Measurements from ENCODE around the gene KCNH5.

The KCNH5 gene

GRCh38 chr14:63026491-63026890 lies 18.8 kb downstream of the KCNH5 start:
- H2AK5ac ChIP-seq (ENCODE audit: low read length) = no peak overlapping the region
- no peak overlapping the region for H3K4ac ChIP-seq (ENCODE audit: low read depth, low read length)
- H3K4me1 ChIP-seq (ENCODE audit: control insufficient read depth, low read depth, low read length) = no peaks in the 10 kb centered on the region
- H2BK15ac ChIP-seq (replicated peaks; ENCODE audit: low read depth) = no peak overlapping the region
- no peak overlapping the region for H3K9ac ChIP-seq (ENCODE audit: low read length)
- H4K5ac ChIP-seq (ENCODE audit: low read length) = no peak overlapping the region
- H3K79me2 ChIP-seq (ENCODE audit: control insufficient read depth, insufficient read depth, low read length) = no peaks in the 10 kb centered on the region
- no peak overlapping the region for H2BK120ac ChIP-seq (ENCODE audit: low read depth, low read length)
- no peaks in the 10 kb centered on the region for H3K79me1 ChIP-seq (ENCODE audit: low read length)
- no peaks in the 10 kb centered on the region for H3K27me3 ChIP-seq (ENCODE audit: insufficient read depth, low read length, poor library complexity)
- H2BK5ac ChIP-seq (ENCODE audit: low read length) = no peak overlapping the region
- no peak for DNase-seq
- no peak overlapping the region for H3K23ac ChIP-seq (ENCODE audit: low read length)
- no peak overlapping the region for H3K18ac ChIP-seq (ENCODE audit: low read length)
- no peak overlapping the region for H3K4me2 ChIP-seq (ENCODE audit: low read length)
- H3K27ac ChIP-seq (ENCODE audit: low read depth, low read length) = no peak overlapping the region
- H3K56ac ChIP-seq (ENCODE audit: low read length) = no peak overlapping the region
- no peak overlapping the region for H4K8ac ChIP-seq (ENCODE audit: low read depth, low read length)
- WGBS (ENCODE audit: extremely low coverage, insufficient coverage, low lambda C conversion rate) = no CpG with 5 or more reads among the region's 2 CpGs
- H3K36me3 ChIP-seq (ENCODE audit: control insufficient read depth, insufficient read depth, low read length) = no peaks in the 10 kb centered on the region
- H3K4me3 ChIP-seq (ENCODE audit: low read length) = no peak overlapping the region

GRCh38 chr14:63014621-63015020 lies 30.6 kb downstream of the KCNH5 start:
- Histone ChIP-seq H3K4me1 (ENCODE audit: control insufficient read depth, low read depth, low read length) (no peaks in the 10 kb centered on the region), H3K79me1 (ENCODE audit: low read length) (no peaks in the 10 kb centered on the region), H3K36me3 (ENCODE audit: control insufficient read depth, insufficient read depth, low read length) (no peaks in the 10 kb centered on the region), H4K8ac (ENCODE audit: low read depth, low read length) (no peak overlapping the region), H3K9ac (ENCODE audit: low read length) (no peak overlapping the region), H2BK5ac (ENCODE audit: low read length) (no peak overlapping the region), H4K5ac (ENCODE audit: low read length) (no peak overlapping the region), H3K4me2 (ENCODE audit: low read length) (no peak overlapping the region), H3K27ac (ENCODE audit: low read depth, low read length) (no peak overlapping the region), H3K27me3 (ENCODE audit: insufficient read depth, low read length, poor library complexity) (no peaks in the 10 kb centered on the region), H3K18ac (ENCODE audit: low read length) (no peak overlapping the region), H3K23ac (ENCODE audit: low read length) (no peak overlapping the region), H3K4ac (ENCODE audit: low read depth, low read length) (no peak overlapping the region), H2BK15ac (replicated peaks; ENCODE audit: low read depth) (no peak overlapping the region), H3K56ac (ENCODE audit: low read length) (no peak overlapping the region), H2AK5ac (ENCODE audit: low read length) (no peak overlapping the region), H3K79me2 (ENCODE audit: control insufficient read depth, insufficient read depth, low read length) (no peaks in the 10 kb centered on the region), H3K4me3 (ENCODE audit: low read length) (no peak overlapping the region), H2BK120ac (ENCODE audit: low read depth, low read length) (no peak overlapping the region)
- no CpG with 5 or more reads among the region's 4 CpGs for WGBS (ENCODE audit: extremely low coverage, insufficient coverage, low lambda C conversion rate)
- no peak for DNase-seq

- H3K36me3 ChIP-seq (ENCODE audit: control insufficient read depth, insufficient read depth, low read length) = no peaks in the 10 kb centered on the region
- no peaks in the 10 kb centered on the region for H3K79me2 ChIP-seq (ENCODE audit: control insufficient read depth, insufficient read depth, low read length)
- no peak overlapping the region for H3K4ac ChIP-seq (ENCODE audit: low read depth, low read length)
- H3K9ac ChIP-seq (ENCODE audit: low read length) = no peak overlapping the region
- H3K27me3 ChIP-seq (ENCODE audit: insufficient read depth, low read length, poor library complexity) = no peaks in the 10 kb centered on the region
- H2AK5ac ChIP-seq (ENCODE audit: low read length) = no peak overlapping the region
- no peak overlapping the region for H3K23ac ChIP-seq (ENCODE audit: low read length)
- H2BK5ac ChIP-seq (ENCODE audit: low read length) = no peak overlapping the region
- H3K18ac ChIP-seq (ENCODE audit: low read length) = no peak overlapping the region
- H3K27ac ChIP-seq (ENCODE audit: low read depth, low read length) = no peak overlapping the region
- no peak overlapping the region for H2BK120ac ChIP-seq (ENCODE audit: low read depth, low read length)
- no peak overlapping the region for H2BK15ac ChIP-seq (replicated peaks; ENCODE audit: low read depth)
- H3K56ac ChIP-seq (ENCODE audit: low read length) = no peak overlapping the region
- no CpG with 5 or more reads among the region's 3 CpGs for WGBS (ENCODE audit: extremely low coverage, insufficient coverage, low lambda C conversion rate)
- H3K4me1 ChIP-seq (ENCODE audit: control insufficient read depth, low read depth, low read length) = no peaks in the 10 kb centered on the region
- no peaks in the 10 kb centered on the region for H3K79me1 ChIP-seq (ENCODE audit: low read length)
- no peak for DNase-seq
- no peak overlapping the region for H3K4me2 ChIP-seq (ENCODE audit: low read length)
- no peak overlapping the region for H3K4me3 ChIP-seq (ENCODE audit: low read length)
- H4K8ac ChIP-seq (ENCODE audit: low read depth, low read length) = no peak overlapping the region
- no peak overlapping the region for H4K5ac ChIP-seq (ENCODE audit: low read length)
Measured at GRCh38 chr14:63012171-63012570, 33.1 kb downstream of the KCNH5 start.

- Histone ChIP-seq H3K9ac (ENCODE audit: low read length) (no peak overlapping the region), H2BK5ac (ENCODE audit: low read length) (no peak overlapping the region), H3K4me1 (ENCODE audit: control insufficient read depth, low read depth, low read length) (no peaks in the 10 kb centered on the region), H3K4me2 (ENCODE audit: low read length) (no peak overlapping the region), H2BK15ac (replicated peaks; ENCODE audit: low read depth) (no peak overlapping the region), H4K5ac (ENCODE audit: low read length) (no peak overlapping the region), H3K56ac (ENCODE audit: low read length) (no peak overlapping the region), H3K36me3 (ENCODE audit: control insufficient read depth, insufficient read depth, low read length) (no peaks in the 10 kb centered on the region), H3K18ac (ENCODE audit: low read length) (no peak overlapping the region), H4K8ac (ENCODE audit: low read depth, low read length) (no peak overlapping the region), H3K4ac (ENCODE audit: low read depth, low read length) (no peak overlapping the region), H2AK5ac (ENCODE audit: low read length) (no peak overlapping the region), H3K4me3 (ENCODE audit: low read length) (no peak overlapping the region), H3K27me3 (ENCODE audit: insufficient read depth, low read length, poor library complexity) (no peaks in the 10 kb centered on the region), H3K27ac (ENCODE audit: low read depth, low read length) (no peak overlapping the region), H3K79me2 (ENCODE audit: control insufficient read depth, insufficient read depth, low read length) (no peaks in the 10 kb centered on the region), H3K23ac (ENCODE audit: low read length) (no peak overlapping the region), H3K79me1 (ENCODE audit: low read length) (no peaks in the 10 kb centered on the region), H2BK120ac (ENCODE audit: low read depth, low read length) (no peak overlapping the region)
- WGBS (ENCODE audit: extremely low coverage, insufficient coverage, low lambda C conversion rate) = no CpG with 5 or more reads among the region's 2 CpGs
- no peak for DNase-seq
Measured at GRCh38 chr14:63011623-63012022, 33.6 kb downstream of the KCNH5 start.

GRCh38 chr14:63009495-63009894 lies 35.8 kb downstream of the KCNH5 start:
- no peak overlapping the region for H2AK5ac ChIP-seq (ENCODE audit: low read length)
- H4K5ac ChIP-seq (ENCODE audit: low read length) = no peak overlapping the region
- H3K4ac ChIP-seq (ENCODE audit: low read depth, low read length) = no peak overlapping the region
- no peaks in the 10 kb centered on the region for H3K36me3 ChIP-seq (ENCODE audit: control insufficient read depth, insufficient read depth, low read length)
- no peak overlapping the region for H4K8ac ChIP-seq (ENCODE audit: low read depth, low read length)
- H3K4me2 ChIP-seq (ENCODE audit: low read length) = no peak overlapping the region
- H2BK120ac ChIP-seq (ENCODE audit: low read depth, low read length) = no peak overlapping the region
- H3K79me2 ChIP-seq (ENCODE audit: control insufficient read depth, insufficient read depth, low read length) = no peaks in the 10 kb centered on the region
- H3K23ac ChIP-seq (ENCODE audit: low read length) = no peak overlapping the region
- H3K27me3 ChIP-seq (ENCODE audit: insufficient read depth, low read length, poor library complexity) = no peaks in the 10 kb centered on the region
- no peak overlapping the region for H2BK15ac ChIP-seq (replicated peaks; ENCODE audit: low read depth)
- WGBS (ENCODE audit: extremely low coverage, insufficient coverage, low lambda C conversion rate) = no CpG with 5 or more reads among the region's 2 CpGs
- H3K9ac ChIP-seq (ENCODE audit: low read length) = no peak overlapping the region
- no peak overlapping the region for H3K18ac ChIP-seq (ENCODE audit: low read length)
- H3K27ac ChIP-seq (ENCODE audit: low read depth, low read length) = no peak overlapping the region
- H3K79me1 ChIP-seq (ENCODE audit: low read length) = no peaks in the 10 kb centered on the region
- no peak overlapping the region for H3K4me3 ChIP-seq (ENCODE audit: low read length)
- no peaks in the 10 kb centered on the region for H3K4me1 ChIP-seq (ENCODE audit: control insufficient read depth, low read depth, low read length)
- no peak overlapping the region for H3K56ac ChIP-seq (ENCODE audit: low read length)
- DNase-seq = no peak
- no peak overlapping the region for H2BK5ac ChIP-seq (ENCODE audit: low read length)

GRCh38 chr14:63006531-63006930 lies 38.7 kb downstream of the KCNH5 start:
- Histone ChIP-seq H3K18ac (ENCODE audit: low read length) (no peak overlapping the region), H3K36me3 (ENCODE audit: control insufficient read depth, insufficient read depth, low read length) (no peaks in the 10 kb centered on the region), H2AK5ac (ENCODE audit: low read length) (no peak overlapping the region), H3K4me2 (ENCODE audit: low read length) (no peak overlapping the region), H3K79me1 (ENCODE audit: low read length) (no peaks in the 10 kb centered on the region), H2BK120ac (ENCODE audit: low read depth, low read length) (no peak overlapping the region), H3K23ac (ENCODE audit: low read length) (no peak overlapping the region), H2BK5ac (ENCODE audit: low read length) (no peak overlapping the region), H3K4me1 (ENCODE audit: control insufficient read depth, low read depth, low read length) (no peaks in the 10 kb centered on the region), H3K56ac (ENCODE audit: low read length) (no peak overlapping the region), H2BK15ac (replicated peaks; ENCODE audit: low read depth) (no peak overlapping the region), H3K4ac (ENCODE audit: low read depth, low read length) (no peak overlapping the region), H3K27ac (ENCODE audit: low read depth, low read length) (no peak overlapping the region), H3K4me3 (ENCODE audit: low read length) (no peak overlapping the region), H4K8ac (ENCODE audit: low read depth, low read length) (no peak overlapping the region), H3K27me3 (ENCODE audit: insufficient read depth, low read length, poor library complexity) (no peaks in the 10 kb centered on the region), H4K5ac (ENCODE audit: low read length) (no peak overlapping the region), H3K9ac (ENCODE audit: low read length) (no peak overlapping the region), H3K79me2 (ENCODE audit: control insufficient read depth, insufficient read depth, low read length) (no peaks in the 10 kb centered on the region)
- WGBS (ENCODE audit: extremely low coverage, insufficient coverage, low lambda C conversion rate) = no CpG with 5 or more reads among the region's 2 CpGs
- no peak for DNase-seq
